Right renal cortex interstitium (tissue), 3 donors: ENCODE results near the gene FLT4. TPM values are rescaled to one million over a fixed set of nuclear protein-coding genes. Genes with fewer than 3 reads are reported as not detected.

Experiments used
- DNase-seq, 3 donors: peaks; one replicate each; pipeline ENCODE4 v3.0.0-alpha.2; 2013; ENCODE audit warnings: low read depth in 3 of 3, low spot score in 2 of 3
- polyA plus RNA-seq, 3 donors: library from polyadenylated mRNA; unstranded; fragments of 120-200 nt; gene quantifications; one replicate each; pipeline ENCODE4 v1.2.1, GENCODE V29; 2013; ENCODE audit not compliant: insufficient read length in 3 of 3

Gene FLT4
- polyA plus RNA-seq, 3 donors: 21.8 to 24.7 (median 24.5) TPM

- no peak for DNase-seq
Observed at GRCh38 chr5:180609386-180609785, 40.0 kb downstream of the FLT4 start.

- DNase-seq: no peak
Observed at GRCh38 chr5:180608572-180609310, 40.7 kb downstream of the FLT4 start.

GRCh38 chr5:180607861-180608571 is 41.4 kb downstream of the FLT4 start:
- DNase-seq: no peak

- DNase-seq: no peak
Observed at GRCh38 chr5:180606215-180606785, 43.1 kb downstream of the FLT4 start.

GRCh38 chr5:180605554-180606214 is 43.7 kb downstream of the FLT4 start:
- DNase-seq: no peak

- no peak for DNase-seq
Observed at GRCh38 chr5:180604271-180604670, 45.1 kb downstream of the FLT4 start.

- DNase-seq: no peak
Observed at GRCh38 chr5:180603076-180603594, 46.3 kb downstream of the FLT4 start.

GRCh38 chr5:180602481-180603075 is 46.8 kb downstream of the FLT4 start:
- DNase-seq: no peak

- no peak for DNase-seq
Observed at GRCh38 chr5:180601591-180602480, 47.6 kb downstream of the FLT4 start.

GRCh38 chr5:180600554-180601041 is 48.8 kb downstream of the FLT4 start:
- DNase-seq: no peak

GRCh38 chr5:180599981-180600553 is 49.3 kb downstream of the FLT4 start:
- DNase-seq: no peak

- DNase-seq: no peak
Observed at GRCh38 chr5:180599590-180599914, 49.8 kb downstream of the FLT4 start.

GRCh38 chr5:180598797-180599589 is 50.4 kb downstream of the FLT4 start:
- no peak for DNase-seq

- DNase-seq: no peak
Observed at GRCh38 chr5:180598316-180598701, 51.1 kb downstream of the FLT4 start.

GRCh38 chr5:180596668-180597231 is 52.6 kb downstream of the FLT4 start:
- DNase-seq: no peak

- DNase-seq: no peak
Observed at GRCh38 chr5:180596115-180596667, 53.2 kb downstream of the FLT4 start.

GRCh38 chr5:180595381-180596114 is 53.9 kb downstream of the FLT4 start:
- DNase-seq: no peak
